Stimulated activated naive CD8-positive, alpha-beta T cell treated with anti-CD3 and anti-CD28 coated beads, Interleukin-15, Interleukin-2, amounts not matched to agents 100 U/mL and 50 U/mL, for 24 hours (primary cell): Measurements from ENCODE around the gene RASGRP4.

Source experiments
- ATAC-seq: fragments of 150-1000 bp; cut with Tn5 transposase; one replicate; pipeline ENCODE4 v1.10.0; 2021
- DNase-seq: peaks from one replicate; pipeline ENCODE4 v3.0.0; 2021

The RASGRP4 gene

DNA sequence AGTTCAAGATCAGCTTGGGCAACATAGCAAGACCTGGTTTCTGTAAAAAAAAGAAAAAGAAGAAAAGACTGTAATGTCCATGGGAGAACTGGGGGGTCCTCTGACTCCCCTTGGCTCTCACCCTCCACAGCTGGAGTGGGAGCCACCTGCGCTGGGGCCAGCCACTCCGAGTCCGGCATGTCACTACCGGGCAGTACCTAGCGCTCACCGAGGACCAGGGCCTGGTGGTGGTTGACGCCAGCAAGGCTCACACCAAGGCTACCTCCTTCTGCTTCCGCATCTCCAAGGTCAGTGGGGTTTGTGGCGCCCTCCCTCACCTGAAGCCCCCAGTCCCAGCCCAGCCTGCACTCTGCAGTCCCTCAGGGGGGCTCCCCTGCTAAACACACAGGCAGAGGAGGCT is 22.2 kb upstream of the RASGRP4 start:
- no peak for DNase-seq

DNA sequence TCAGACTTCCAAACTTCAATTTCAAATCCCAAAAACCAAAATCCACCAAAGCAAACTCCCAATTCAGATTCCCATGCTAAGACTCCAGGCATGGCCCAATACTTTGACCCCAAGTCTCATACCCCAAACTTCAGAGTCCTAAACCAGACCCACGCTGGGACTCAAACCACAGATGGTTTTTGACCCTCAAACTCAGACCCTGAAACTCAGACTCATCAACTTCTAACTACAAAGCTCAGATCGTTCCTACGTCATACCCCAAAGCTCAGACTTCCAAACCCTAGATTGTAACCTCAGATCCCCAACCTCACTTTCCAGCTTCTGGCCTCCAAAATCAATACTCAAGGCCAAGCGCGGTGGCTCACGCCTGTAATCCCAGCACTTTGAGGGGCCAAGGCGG is 19.3 kb upstream of the RASGRP4 start:
- no peak for ATAC-seq
- no peak for DNase-seq

More for the DNA sequence above, 22.2 kb upstream of the RASGRP4 start:
- ATAC-seq, result no peak

DNA sequence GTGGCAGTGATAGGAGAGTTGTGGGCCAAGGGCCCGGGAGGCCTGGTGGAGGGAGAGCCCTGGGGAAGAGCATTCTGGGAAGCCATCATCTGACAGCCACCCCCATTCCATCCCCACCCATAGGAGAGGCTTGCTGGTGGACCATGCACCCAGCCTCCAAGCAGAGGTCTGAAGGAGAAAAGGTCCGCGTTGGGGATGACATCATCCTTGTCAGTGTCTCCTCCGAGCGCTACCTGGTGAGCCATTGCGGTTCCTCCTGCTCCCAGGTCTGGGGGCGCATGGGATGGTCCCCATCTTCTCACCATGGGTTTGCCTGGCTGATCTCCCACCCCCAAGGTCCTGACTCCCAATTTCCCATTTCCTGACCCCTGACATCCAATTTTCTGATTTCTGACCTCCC is 18.0 kb upstream of the RASGRP4 start:
- ATAC-seq (no peak), DNase-seq (no peak)

DNA sequence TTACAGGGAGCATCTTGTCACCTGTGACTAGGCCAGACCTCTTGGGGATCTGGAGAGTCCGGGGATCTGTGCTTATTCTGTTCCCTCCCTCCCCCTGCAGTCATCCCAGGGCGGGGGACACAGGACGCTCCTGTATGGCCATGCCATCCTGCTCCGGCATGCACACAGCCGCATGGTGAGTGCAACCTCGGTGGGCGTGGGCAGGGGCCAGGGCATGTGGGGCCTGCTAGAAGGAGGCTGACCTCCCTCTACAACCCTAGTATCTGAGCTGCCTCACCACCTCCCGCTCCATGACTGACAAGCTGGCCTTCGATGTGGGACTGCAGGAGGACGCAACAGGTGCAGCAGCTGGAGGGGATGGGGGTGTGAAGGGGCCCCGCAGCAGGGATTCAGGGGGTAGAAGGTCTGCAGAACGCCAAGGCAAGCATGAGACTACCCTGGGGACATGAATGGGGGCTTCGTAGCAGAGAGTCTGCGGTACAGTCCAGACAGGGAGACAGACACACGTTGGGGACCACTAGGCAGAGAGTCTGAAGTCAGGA is 17.5 kb upstream of the RASGRP4 start:
- DNase-seq (no peak), ATAC-seq (no peak)

DNA sequence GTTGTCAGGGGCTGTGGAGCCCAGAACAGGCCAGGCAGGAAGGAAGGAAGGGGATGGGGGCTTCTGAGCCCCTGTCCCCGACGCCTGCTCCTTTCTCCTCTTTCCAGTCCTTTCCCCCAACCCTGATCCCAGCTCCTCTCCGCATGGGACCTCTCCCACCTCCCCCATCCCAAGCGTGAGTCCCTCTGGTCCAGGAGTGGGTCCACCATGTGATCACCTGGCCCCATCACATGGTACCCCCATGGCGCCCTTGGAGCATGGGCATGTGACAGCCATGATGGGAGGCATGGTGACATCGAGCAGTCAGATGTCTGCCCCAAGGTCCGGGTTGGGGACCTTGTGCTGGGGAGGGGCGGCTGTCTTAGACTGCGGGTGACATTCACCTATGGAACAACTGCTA is 16.7 kb upstream of the RASGRP4 start:
- ATAC-seq (no peak), DNase-seq (no peak)

DNA sequence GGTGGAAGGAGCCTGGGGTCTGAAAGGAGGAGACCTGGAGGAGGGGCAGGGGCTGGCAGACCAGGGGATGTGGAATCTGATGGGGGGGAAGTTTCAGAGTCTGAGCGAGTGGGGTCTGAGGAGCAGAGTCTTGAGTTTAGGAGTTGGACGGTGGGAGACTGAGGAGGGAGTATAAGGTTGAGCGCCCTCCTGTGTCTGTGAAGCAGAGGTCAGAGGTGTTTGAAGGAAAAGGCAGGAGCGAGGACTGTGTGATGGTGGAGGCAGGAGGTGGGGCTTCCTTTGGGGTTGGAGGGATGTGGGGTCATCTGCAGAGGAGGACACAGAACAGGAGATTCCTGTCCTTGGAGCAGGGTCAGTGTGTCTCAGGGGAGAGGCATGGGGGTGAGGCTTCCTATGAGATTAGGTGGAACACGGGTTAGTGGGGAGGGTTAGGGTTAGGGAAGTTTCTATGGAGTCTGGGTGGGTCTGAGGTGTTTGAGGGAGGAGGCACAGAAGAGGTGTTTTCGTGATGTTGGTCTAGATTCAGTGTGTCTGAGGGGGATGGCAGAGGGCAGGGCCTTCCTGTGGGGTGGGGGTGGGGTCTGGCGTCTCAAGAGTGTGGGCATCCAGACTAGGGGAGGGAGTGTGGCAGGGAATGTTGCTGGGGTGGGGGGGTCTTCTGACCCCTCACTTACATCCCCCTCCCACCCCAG is 15.8 kb upstream of the RASGRP4 start:
- DNase-seq (no peak), ATAC-seq (peak; percentile 60)

DNA sequence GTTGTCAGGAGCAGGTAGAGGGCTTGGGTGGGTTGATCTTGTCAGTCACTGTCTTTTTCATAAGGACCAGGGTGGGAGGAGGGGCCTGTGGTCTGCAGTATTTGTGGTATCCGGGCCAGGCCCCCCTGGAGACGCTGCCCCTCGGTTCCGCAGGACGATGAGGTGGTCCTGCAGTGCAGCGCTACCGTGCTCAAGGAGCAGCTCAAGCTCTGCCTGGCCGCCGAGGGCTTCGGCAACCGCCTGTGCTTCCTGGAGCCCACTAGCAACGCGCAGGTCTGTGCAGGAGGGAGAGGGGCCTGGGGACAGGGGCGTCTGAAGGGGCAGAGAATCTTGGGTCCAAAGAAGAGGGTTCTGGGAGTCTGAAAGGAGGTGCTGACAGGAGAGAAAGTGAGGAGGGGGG is 14.6 kb upstream of the RASGRP4 start:
- ATAC-seq (no peak), DNase-seq (no peak)

DNA sequence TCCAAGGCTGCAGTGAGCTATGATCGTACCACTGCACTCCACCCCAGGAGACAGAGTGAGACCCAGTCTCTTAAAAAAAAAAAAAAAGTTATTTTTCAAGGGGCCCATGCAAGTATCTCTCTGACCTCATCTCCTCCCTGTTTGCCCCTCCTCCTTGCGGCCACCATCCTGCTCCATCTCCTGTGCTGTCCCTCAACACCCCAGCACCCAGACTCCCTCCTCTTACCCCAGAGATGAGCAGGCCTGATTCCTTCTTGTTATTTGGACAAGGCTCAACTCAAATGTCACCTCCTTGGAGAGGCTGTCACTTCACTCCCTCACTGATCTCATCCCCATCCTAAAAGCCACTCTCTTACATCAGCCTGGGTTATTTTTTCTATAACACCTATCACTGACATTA is 11.9 kb upstream of the RASGRP4 start:
- no peak for DNase-seq
- ATAC-seq, result no peak

DNA sequence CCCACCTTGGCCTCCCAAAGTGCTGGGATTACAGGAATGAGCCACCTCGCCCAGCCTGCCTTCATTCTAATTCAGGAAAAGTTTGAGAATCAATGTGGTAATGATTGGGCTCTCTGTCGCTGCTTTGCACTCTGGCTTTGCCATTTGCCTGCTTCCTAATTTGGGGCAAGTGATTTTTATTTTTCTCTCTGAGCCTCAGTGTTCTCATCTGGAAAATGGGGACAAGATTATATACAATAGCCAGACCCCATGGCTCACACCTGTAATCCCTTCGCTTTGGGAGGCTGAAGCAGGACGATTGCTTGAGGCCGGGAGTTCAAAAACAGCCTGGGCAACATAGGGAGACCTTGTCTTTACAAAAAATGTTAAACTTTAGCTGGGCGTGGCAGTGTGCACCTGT is 11.3 kb upstream of the RASGRP4 start:
- ATAC-seq (no peak), DNase-seq (no peak)

DNA sequence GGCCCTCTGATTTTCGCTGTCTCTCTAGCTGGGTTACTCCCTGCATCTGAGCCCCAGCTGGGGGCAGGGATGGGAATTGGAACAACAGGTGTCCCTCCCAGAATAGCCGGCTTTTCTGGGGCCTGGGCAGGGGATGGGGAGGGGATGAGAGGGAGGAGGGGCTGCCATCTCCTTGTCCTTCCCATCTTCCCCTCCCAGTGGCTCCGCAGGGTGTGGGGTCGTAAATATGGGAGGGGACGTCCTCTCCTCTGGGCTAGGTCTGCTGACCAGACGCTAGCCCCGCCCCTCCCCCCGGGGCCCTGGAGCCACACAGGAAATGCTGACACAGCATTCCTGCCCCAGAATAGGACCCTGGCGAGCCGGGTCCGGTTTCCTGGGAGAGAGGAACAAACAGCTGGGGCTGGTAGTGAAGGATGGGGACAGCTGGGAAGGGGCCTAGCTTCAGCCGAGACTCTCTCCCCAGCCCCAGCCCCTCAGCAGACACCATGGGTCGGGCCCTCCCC is 8.6 kb upstream of the RASGRP4 start:
- no peak for DNase-seq
- ATAC-seq, result no peak

DNA sequence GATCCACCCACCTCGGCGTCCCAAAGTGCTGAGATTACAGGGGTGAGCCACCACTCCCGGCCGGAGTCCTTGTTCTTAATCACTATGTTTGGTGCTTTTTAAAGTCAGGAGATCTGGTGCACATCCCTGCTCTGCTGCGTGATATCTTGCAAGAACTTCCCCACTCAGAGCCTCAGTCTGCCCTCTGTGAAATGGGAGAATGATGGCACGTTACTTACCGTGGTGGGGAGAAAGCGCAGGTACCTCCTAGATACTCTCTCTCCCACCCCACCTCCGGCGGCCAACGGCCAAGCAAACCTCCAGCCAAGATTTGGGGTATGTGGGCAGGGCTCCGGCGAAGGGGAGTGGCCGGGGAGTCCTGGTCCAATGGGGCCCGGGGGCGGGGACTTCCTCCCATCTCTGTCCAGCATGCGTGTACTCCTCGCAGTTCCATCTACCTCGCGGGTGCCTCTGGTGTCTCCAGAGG is 7.3 kb upstream of the RASGRP4 start, which contains the start of gene RYR1:
TSS of gene RYR1 (plus strand) at position 424 of the 466 bp plus-strand sequence. CDS start 139 bp downstream, outside the sequence.
- peak; percentile 69 for DNase-seq
- peak; percentile 34 for ATAC-seq

DNA sequence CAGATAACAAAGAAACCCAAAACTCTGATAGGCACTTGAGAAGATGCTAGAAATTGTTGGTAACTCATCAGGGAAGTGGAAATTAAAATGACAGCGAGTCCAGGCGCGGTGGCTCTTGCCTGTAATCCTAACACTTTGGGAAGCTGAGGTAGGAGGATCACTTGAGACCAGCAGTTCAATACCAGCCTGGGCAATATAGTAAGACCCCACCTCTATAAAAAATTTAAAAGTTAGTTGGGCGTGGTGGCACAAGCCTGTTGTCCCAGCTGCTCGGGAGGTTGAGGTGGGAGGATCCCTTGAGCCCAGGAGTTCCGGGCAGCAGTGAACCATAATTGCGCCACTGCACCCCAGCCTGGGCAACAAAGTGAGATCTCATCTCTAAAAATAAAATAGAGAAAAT is 4.9 kb upstream of the RASGRP4 start:
- DNase-seq (no peak), ATAC-seq (no peak)

DNA sequence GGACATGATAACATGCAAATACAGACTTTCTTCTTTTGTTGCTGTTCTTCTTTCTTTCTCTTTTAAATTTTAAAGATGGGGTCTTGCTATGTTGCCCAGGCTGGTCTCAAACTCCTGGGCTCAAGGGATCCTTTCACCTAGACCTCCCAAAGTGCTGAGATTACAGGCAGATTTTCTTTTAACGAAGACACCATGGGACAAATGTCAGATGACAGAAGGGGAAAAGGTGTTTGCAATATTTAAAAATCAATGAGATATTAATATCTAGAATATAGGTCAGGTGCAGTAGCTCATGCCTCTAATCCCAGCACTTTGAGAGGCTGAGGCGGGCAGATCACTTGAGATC is 3.8 kb upstream of the RASGRP4 start:
- DNase-seq, result no peak
- no peak for ATAC-seq

DNA sequence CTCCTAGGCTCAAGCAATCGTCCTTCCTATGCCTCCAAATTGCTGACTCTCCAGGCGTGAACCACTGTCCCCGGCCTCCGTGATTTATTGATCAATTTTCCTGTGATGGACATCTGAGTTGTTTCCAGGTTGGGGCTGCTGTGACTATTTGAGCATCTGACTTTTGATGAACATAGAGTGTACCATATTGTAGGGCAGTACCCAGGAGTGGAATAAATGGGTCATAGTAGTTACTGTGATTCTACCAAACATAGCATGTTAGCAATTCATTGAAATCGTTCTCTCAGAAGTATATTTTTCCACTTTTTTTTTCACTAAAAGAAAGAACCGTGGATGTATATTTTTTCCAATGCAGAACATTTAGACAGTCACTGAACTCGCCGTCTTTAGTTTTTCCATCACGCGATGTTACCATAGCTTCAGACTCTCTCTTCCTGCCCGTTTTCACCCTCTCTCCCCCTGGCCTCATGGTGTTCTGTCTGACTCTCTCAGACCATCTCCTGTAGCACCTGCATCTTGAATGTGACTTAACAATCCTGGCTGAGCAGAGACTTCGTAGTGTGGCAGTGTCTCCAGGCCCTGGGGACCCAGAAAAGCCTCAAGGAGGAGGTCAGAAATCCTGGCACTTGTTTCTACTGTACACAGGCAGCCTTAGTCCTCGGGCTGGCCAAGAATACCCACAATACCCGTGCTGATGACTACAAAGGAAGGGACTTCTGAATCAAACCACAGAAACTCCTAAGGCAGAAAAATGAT is 3.2 kb upstream of the RASGRP4 start:
- DNase-seq (peak; percentile 32), ATAC-seq (peak; percentile 83)

DNA sequence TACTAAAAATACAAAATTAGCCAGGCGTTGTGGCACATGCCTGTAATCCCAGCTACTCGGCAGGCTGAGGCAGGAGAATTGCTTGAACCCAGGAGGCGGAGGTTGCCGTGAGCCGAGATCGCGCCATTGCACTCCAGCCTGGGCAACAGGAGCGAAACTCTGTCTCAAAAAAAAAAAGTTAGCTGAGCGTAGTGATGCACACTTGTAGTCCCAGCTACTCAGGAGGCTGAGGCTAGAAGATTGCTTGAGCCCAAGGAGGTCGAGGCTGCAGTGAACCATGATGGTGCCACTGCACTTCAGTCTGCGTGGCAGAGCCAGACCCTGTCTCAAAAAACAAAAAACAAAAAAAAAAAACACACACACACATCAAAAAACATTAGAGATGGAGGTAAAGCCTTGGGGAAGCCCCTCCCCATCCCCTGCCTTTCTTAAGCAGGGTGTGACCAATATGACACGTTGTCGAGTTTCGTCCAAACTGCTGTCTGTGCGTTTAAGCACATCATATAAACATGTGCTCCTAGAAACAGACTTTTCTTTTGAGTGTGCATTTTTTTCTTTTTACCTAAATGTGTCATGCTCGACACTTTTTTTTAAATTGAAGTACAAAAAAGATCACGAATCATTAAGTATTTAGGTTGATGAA is 1.1 kb upstream of the RASGRP4 start:
- ATAC-seq (peak; percentile 56), DNase-seq (peak; percentile 27)

DNA sequence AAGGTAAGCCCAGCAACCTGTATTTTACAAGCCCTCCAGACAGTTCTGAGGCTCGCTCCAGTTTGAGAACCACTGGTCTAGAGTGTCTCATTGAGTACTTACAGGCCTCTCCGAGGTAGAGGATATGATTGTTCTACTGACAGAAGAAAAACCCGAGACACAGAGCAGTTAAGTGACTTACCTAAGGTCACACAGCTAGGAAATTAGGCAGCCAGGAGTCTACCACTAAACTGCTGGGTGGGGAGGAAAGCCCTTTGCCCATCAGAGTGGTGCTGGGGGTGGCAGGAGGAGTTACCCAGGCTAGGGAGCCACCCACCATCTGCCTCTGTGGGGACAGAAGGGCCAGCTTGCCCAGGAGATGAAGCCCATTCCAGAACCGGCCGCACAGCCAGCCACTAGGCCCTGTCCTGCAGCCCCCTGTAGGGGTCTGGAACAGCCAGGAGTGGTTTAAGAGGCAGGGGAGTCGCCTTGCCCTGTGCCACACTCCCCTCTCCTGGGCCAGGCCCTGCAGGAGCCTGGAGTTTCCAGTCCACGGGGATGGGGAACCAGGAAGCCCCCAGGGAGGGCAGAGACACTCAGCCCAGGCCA is 703 bp downstream of the RASGRP4 start:
- DNase-seq (no peak), ATAC-seq (no peak)

DNA sequence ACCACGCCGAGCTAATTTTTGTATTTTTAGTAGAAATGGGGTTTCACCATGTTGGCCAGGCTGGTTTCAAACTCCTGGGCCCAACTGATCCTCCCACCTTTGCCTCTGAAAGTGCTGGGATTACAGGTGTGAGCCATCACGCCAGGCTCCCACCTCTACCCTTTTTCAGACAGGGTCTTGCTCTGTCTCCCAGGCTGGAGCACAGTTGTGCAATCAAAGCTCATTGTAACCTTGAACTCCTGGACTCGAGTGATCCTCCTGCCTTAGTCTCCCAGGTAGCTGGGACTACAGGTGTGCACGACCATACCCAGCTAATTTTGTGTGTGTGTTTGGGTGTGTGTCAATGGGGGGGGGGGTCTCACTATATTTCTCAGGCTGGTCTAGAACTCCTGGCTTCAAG is 1.7 kb downstream of the RASGRP4 start:
- no peak for DNase-seq
- no peak for ATAC-seq

DNA sequence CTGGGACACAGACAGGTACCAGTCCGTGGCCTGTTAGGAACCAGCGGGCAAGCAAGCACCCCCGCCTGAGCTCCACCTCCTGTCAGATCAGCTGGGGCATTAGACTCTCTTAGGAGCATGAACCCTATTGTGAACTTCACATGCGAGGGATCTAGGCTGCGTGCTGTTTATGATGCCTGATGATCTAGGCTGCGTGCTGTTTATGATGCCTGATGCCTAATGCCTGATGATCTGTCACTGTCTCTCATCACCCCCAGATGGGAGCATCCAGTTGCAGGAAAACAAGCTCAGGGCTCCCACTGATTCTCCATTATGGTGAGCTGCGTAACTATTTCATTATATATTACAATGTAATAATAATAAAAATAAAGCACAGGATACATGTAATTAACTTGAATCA is 3.6 kb downstream of the RASGRP4 start:
- DNase-seq (no peak), ATAC-seq (no peak)

DNA sequence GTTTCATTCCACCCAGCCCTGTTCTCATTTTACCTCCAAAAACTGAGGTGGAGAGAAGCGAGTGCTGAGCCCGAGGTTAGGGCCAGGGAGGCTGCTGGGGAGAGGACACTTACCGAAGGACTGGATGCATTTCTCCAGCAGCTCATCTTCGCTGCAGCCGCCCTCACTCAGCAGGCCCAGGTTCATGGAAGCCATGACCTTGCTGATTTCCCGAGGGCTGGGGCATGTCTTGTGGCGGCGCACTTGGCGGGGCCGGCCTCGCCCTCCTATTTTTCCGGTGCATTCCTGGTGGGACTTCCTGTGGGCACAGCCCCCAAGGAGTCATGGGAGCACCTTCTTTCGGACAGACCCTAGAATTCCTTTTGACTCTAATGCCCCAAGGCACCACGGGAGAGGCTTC is 4.2 kb downstream of the RASGRP4 start:
- ATAC-seq, result no peak
- no peak for DNase-seq

DNA sequence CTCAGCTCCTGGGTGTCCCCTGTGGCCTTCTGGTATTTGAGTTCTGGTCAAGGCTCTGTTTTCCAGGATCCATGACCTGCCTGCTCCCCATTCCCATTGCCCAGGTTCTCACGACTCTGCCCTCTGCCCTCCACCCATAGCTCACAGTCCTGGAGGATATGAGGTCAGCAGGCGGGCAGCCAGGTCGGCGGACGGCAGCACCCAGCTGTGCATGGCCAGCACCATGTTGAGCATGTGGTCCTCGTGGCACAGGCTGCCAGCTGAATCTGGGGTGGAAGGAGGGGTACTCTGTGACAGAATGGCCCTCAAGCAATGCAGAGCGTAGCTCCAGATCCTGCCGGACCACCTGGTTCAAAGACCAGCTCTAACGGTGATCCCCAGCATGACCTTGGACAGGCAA is 5.1 kb downstream of the RASGRP4 start:
- no peak for DNase-seq
- ATAC-seq, result no peak

DNA sequence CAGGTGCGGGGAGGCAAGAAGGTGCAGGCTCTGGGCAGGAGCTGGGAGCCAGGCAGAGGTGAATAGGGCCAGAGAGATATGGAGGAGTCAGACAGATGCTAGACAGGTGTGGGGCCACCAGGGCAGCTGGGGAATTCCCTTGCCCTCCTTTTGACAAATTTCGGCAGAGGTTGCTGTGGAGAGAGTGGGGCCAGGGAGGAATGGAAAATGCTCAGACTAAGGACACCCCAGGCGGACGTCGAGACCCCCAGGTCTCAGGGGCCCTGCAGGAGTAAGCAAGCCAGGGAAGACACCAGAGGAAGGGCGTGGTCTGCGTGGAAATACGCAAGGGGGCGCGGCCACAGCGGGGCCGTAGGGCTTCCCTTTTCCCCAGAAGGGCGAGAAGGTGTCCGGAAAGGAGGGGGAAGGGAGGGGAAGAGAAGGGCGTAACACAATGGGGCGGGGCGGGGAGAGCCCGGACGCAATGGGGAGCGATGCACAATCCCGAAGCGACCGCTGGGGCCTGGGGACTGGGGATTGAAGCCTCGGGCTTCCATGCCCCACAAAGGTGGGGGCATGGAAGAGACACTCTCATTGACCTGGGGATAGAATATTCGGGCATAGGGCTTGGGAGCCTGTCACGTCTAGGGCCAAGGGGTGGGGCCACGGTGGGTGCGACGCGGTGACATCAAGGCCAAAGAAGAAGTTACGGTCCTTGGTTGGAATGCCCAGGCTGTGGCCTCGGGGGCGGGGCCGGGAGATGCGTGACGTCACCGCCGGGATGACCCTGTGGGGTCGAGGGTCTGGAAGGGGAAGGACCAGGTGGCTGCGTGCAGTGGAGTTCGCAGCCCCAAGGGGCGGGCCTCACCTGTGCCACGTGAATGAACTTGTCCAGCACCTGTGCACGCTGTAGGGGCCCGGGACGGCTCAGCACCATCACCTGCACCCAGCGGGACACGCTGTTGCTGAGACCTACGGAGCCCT is 8.2 kb downstream of the RASGRP4 start:
- DNase-seq (peak; percentile 69), ATAC-seq (peak; percentile 77)
